ENCODE measurements around the gene UBE2H.

The UBE2H gene

GRCh38 chr7:129851809-129852208 is 101.0 kb downstream of the UBE2H start:
- DNase-seq (ENCODE audit: low spot score) = no peak
- TF ChIP-seq CTCF (IDR thresholded peaks at IDR 0.05; ENCODE audit: extremely low read depth, missing control alignments) = no peak

DNA sequence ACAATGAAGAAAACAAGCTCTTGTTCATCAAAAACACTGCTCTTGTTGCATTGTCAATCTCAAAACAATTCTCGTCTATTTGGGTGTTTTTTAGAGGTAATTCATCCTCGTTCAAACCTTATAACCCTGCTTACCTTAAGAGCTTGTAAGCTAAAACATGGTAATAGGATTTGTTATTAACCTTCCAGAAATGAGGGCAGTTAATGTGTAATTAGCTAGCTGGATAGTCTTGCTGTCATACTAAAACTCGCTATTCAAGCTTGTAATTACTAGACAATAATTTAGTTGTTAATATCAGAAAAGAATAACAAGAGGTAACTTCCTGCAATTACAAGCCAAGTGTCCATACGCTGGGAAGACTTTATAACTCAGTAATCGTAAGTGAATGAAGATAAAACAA is 101.6 kb downstream of the UBE2H start:
- TF ChIP-seq CTCF (IDR thresholded peaks at IDR 0.05; ENCODE audit: extremely low read depth, missing control alignments) = no peak
- no peak for DNase-seq (ENCODE audit: low spot score)

DNA sequence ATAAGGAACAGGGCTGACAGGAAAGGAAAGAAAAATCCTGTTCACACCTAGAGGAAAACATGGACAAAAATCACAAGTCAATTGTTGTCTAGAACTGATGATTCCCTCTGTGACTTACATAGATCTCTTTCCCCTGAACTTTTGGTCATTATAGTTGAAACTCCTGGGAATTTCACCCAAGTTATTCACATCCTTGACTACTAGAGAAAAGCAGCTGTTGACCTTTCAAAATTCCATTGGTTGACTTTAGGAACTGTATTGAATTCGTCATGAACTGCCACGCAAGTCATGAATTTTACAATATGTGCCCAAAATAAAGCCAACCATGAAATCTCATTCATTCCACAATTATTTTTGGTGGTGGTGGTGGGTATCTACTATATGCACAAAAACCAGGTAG is 104.3 kb downstream of the UBE2H start:
- no peak for TF ChIP-seq CTCF (IDR thresholded peaks at IDR 0.05; ENCODE audit: extremely low read depth, missing control alignments)
- DNase-seq (ENCODE audit: low spot score) = no peak

- DNase-seq (ENCODE audit: low spot score) = no peak
These were observed 106.8 kb downstream of the UBE2H start for GRCh38 chr7:129845972-129846327.

DNA sequence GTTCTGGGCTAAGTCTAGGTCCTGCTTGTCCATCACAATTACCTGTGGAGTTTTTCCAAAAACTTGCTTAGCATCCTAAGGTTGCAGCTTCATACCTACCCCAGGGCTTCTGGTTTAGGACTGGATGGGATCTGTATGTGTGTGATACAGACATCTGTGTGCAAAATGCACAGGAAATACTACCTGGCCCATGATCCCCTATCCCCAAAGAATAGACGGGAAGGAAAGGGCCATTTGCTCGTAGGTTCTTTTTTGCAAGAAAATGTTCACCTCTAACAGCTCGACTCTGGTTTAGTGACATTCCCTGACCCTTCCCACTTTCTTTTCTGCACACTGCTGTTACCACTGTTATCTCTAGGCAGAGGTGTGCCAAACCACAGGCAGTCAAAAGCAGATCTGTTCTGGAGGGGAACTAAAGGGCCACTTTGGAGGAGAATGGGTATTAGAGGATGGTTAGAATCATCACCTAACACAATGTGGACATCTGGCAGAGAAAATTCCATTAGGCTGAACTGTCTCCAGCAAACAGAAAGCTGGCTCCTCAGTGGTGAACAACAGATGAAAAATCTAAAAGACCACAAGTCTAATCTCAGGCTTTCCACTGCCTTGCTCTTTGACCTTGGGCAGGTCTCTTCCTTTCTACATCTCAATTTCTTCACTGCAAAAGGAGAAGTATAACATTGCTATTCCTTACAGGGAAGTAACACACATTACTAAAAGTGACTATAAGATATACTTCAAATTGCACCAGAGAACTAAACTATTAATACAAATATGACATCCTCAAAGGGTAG is 107.4 kb downstream of the UBE2H start:
- no peak for TF ChIP-seq CTCF (IDR thresholded peaks at IDR 0.05; ENCODE audit: extremely low read depth, missing control alignments)

More at GRCh38 chr7:129845972-129846327, 106.8 kb downstream of the UBE2H start:
- no peak for TF ChIP-seq CTCF (IDR thresholded peaks at IDR 0.05; ENCODE audit: extremely low read depth, missing control alignments)

GRCh38 chr7:129843978-129844840 is 108.6 kb downstream of the UBE2H start:
- no peak for DNase-seq (ENCODE audit: low spot score)

More for the DNA sequence above, 107.4 kb downstream of the UBE2H start:
- DNase-seq (ENCODE audit: low spot score) = no peak

More at GRCh38 chr7:129843978-129844840, 108.6 kb downstream of the UBE2H start:
- TF ChIP-seq CTCF (IDR thresholded peaks at IDR 0.05; ENCODE audit: extremely low read depth, missing control alignments) = no peak

Data from GM20000 (cell line).